NCI-H526 (cell line): ENCODE results near the gene ERGIC2.
A peak's percentile ranks its signal among the peaks of the same experiment; 100 is the strongest.

Source experiments
- DNase-seq, 2 experiments: peaks; one replicate each; lab custom pipeline; 2025; lab: John Stamatoyannopoulos, UW

ERGIC2 gene

GRCh38 chr12:29374913-29375312 lies 6.1 kb downstream of the ERGIC2 start:
- no peak for DNase-seq

DNA sequence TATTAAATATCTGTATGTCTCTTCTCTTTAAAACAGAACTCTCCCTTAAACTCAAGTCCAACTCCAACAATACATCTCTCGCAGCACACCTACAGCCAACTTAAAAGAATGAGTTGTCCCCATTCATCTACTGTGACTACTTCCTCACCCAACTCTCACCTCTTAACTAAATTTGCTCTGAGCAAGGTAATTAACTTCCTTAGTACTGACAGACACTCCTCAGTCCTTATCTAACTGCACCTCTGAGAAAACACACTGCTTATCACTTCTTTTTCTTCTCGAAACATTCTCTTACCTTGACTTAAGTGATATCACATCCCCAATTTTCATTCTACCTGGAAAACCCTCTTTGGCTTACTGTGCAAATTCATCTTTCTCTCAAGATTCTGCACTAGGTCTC lies 7.0 kb downstream of the ERGIC2 start:
- DNase-seq: no peak

- no peak for DNase-seq
Observed at GRCh38 chr12:29365091-29365490, 15.9 kb downstream of the ERGIC2 start.

GRCh38 chr12:29354954-29355353 lies 26.0 kb downstream of the ERGIC2 start:
- no peak for DNase-seq

GRCh38 chr12:29350080-29350479 lies 30.9 kb downstream of the ERGIC2 start:
- peak in 1 of 2 experiments; percentile 1 for DNase-seq

DNA sequence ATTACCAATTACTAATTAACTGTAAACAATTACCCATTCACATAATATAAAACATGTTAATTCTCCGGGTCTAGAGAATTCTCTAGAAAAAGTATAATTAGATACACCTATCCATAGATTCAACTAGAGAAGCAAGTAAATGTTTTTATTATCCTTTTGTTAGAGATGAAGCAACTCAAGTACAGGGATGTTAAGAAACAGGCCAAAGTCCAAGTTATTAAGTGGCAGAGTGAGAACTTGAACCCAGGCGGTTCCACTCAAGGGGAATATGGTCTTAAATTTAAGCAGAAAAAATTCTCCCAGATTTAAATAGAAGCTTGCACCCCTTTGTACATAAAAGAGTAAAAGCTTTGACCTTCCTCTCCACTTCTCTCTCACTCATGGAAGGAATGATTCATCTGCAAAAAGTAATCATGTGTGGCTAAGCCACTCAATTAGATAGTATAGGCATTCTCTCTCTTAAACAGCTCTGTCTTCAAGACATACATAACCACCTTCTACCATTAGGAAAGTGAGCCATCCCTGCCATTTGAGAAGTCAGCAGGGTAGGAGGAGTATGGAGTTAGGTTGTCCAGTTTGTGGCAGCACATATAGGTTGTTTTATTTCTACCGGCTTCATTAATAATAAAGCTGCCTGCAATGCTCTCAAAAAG lies 34.1 kb downstream of the ERGIC2 start:
- DNase-seq: no peak

DNA sequence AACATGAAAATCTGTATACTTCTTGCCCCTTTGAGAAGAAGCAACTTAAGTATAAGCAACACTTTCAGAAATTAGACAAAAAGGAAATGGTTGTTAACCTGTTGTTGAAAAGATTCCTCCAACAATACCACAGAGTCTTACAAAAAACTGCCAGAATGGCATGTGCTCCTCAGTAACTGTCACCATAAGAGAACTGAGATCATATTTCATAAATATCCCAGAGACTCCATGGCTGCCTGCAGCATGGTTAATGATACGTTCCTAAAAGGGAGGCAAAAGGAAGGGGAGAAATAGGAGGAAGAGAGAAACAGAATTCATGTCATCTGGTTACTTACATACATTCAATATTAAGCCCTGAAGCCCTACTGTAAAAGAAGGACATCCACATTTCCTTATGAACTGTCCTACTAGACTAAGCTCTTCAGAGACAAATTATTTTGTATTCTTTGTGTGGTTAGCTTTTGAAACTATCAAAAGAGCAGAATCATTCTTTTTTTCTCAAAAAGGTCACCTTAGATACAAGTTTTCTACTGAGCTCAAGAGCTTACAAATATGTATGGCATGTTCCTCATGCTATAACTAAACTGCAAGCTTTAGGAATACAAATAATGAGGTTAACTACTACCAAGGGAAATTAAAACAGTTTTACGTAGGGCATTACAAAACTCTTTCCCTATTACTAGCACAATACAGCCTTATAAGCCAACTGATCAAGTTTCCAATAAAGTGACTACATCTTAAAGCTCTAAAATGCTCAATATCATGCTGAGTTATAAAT lies 37.8 kb downstream of the ERGIC2 start:
- no peak for DNase-seq

GRCh38 chr12:29337325-29337724 lies 43.6 kb downstream of the ERGIC2 start:
- no peak for DNase-seq

GRCh38 chr12:29334937-29335336 lies 46.0 kb downstream of the ERGIC2 start:
- no peak for DNase-seq

- no peak for DNase-seq
Observed at GRCh38 chr12:29333178-29333577, 47.8 kb downstream of the ERGIC2 start.

GRCh38 chr12:29329411-29329810 lies 51.6 kb downstream of the ERGIC2 start:
- no peak for DNase-seq

- DNase-seq: no peak
Observed at GRCh38 chr12:29322157-29322556, 58.8 kb downstream of the ERGIC2 start.

DNA sequence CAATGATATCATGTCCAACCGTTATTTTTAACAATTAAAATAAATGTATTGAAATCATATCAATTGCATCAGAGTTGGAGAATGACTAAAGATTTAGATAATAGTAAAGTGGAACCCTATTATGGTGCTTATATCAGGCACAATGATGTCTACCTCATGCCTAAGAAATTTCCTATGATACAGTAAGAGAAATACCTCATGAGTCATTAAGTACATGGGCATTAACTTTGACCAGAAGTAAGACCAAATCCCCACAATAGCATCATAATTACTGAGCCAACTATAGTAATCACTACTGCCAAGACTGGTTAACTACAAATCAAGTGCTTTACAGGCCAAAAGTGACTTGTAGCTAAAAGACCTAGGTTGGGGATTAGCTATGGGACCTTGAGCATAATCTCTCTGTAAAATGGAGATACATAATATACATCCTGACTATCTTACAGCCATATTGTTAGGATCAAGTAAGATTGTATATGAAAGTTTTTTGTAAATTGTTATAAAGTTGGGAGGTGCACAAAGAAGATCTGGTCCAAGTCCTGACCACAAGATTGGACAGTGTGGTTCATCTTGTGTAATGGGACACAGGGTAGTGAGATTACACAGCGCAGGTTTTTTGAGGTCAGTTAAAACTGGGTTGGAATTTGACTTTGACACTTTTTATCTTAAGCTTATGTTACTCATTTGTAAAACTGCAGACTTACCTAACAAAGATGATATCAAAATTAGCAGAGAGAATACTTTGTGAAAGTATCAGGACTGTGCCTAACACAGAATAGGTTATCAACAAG lies 60.5 kb downstream of the ERGIC2 start:
- no peak for DNase-seq

DNA sequence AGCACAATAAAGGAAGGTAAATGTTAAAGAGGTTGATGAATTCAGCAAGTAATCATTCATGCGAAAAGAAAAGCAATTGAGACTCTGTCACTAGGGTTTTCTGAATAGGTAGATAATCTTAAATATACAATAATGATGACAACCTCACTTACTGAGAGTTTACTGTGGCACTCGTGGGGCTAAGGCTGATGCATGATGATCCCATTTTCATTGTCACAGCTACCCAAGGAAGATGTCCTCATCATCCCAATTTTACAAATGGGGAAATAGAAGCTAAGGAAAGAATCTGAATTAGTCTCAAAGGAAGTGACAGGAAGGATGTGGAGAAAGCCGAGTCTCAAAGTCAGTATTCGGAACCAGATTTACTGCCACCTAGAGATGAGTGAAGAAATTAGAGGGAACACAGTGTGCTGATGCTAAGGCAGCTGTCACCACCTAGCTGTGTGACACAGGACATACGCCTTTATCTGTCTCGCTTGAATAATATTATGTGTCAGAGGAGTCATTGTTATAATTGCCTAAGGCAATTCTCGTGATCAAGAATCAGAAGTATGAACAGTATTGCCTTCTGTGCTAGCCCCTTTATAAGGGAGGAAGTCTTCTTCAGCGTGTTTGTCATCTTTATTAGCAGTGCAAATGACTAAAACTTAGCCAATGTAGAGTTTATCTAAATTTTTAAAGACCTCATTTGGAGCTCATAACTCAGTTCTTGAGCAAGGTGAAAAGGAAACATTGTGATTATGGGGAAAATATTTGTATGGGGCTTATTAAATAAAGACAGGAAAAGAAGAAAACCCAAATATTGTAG lies 63.2 kb downstream of the ERGIC2 start:
- peak; percentile 53 to 74 for DNase-seq

- DNase-seq: no peak
Observed at GRCh38 chr12:29316752-29317151, 64.2 kb downstream of the ERGIC2 start.

GRCh38 chr12:29314416-29314815 lies 66.6 kb downstream of the ERGIC2 start:
- no peak for DNase-seq

GRCh38 chr12:29310899-29311298 lies 70.1 kb downstream of the ERGIC2 start:
- no peak for DNase-seq

GRCh38 chr12:29309320-29309902 lies 71.6 kb downstream of the ERGIC2 start:
- peak in 1 of 2 experiments; percentile 1 for DNase-seq

GRCh38 chr12:29306682-29307081 lies 74.3 kb downstream of the ERGIC2 start:
- DNase-seq: no peak

- no peak for DNase-seq
Observed at GRCh38 chr12:29306266-29306665, 74.7 kb downstream of the ERGIC2 start.

GRCh38 chr12:29304388-29304787 lies 76.6 kb downstream of the ERGIC2 start:
- DNase-seq: no peak

- DNase-seq: no peak
Observed at GRCh38 chr12:29301114-29301513, 79.9 kb downstream of the ERGIC2 start.
